A549 treated with GW870086 at 1 μM for 4 hours (cell line): ENCODE measurements around the gene HMCN1. TPM values are rescaled to one million over a fixed set of nuclear protein-coding genes. Genes with fewer than 3 reads are reported as not detected.

Experiments used
- total RNA-seq: library from RNA; stranded (reverse); fragments of 200-300 nt; extraction: Qiagen RNA extraction; gene quantifications from 5 replicates; pipeline ENCODE4 v1.2.3, GENCODE V29; 2022; ENCODE audit warnings: low read depth

HMCN1 gene
- total RNA-seq = 0.01 to 0.43 TPM (median 0.04 TPM) in 4 of 5 replicates, not detected in the other

GRCh38 chr1:185733818-185734735 lies at the start of gene HMCN1:
Gene HMCN1 (plus strand): TSS chr1:185734391. CDS start chr1:185734780, 389 bp downstream.

